DMS53 (cell line): Measurements from ENCODE around the gene CD58.
A peak's percentile ranks its signal among the peaks of the same experiment; 100 is the strongest.
"Not testable (repeated sequence)": the region's sequence is repeated elsewhere in the genome, so short reads cannot be mapped to it uniquely, and the experiment has no call there.

Source experiments
- DNase-seq: peaks from one replicate; lab custom pipeline; 2025; lab: John Stamatoyannopoulos, UW

Gene CD58

GRCh38 chr1:116569776-116570357, 959 bp downstream of the CD58 start:
- DNase-seq: no peak

GRCh38 chr1:116569381-116569670, 1.5 kb downstream of the CD58 start:
- DNase-seq: no peak

- DNase-seq: no peak
Observed at GRCh38 chr1:116568662-116569380, 2.0 kb downstream of the CD58 start.

DNA sequence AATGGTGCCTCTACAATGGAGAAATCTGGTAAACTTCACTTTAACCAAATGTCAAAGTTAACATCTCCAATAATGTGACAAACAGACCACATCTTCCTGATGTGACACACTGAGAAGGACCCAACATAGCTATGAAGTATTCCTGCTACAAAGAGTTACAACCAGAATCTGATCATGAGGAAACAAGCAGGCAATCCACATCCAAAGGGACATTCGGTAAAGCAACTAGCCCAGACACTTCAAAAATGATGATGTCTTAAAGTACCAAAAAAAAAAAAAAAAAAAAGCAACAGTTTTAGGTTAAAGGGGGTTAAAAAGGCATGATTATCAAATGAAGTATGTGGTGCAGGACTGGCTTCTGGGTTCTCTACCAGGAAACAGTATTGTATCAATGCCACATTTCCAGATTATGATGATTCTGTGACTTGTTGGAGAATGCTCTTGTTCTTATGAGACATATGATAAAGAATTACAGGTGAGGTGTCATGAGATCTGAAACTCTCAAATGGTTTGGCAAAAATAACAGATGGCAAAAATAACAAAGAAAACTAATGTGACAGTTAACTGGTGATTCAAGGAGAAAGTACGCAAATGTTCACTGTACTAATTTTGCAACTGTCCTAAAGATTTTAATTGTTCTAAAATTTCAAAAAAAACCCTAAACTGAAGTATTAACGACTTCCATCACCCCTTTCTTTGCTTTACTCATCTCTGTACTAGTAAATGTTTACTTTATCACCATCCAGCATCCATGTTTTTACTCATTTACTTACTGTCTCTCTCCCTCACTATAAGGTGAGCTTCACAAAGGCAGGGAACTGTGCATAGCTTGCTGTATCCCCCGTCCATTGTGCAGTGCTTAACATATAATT, 2.8 kb downstream of the CD58 start:
- no peak for DNase-seq

GRCh38 chr1:116565222-116565621, 5.6 kb downstream of the CD58 start:
- DNase-seq: no peak

DNA sequence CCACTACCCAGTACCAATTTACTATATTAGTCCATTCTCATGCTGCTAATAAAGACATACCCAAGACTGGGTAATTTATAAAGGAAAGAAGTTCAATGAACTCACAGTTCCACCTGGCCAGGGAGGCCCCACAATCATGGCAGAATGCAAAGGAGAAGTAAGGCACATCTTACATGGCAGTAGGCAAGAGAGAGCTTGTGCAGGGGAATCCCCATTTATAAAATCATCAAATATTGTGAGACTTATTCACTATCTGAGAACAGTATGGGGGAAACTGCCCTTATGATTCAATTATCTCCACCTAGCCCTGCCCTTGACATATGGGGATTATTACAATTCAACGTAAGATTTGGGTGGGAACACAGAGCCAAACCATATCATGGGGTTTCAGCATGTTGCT, 6.4 kb downstream of the CD58 start:
- no peak for DNase-seq

DNA sequence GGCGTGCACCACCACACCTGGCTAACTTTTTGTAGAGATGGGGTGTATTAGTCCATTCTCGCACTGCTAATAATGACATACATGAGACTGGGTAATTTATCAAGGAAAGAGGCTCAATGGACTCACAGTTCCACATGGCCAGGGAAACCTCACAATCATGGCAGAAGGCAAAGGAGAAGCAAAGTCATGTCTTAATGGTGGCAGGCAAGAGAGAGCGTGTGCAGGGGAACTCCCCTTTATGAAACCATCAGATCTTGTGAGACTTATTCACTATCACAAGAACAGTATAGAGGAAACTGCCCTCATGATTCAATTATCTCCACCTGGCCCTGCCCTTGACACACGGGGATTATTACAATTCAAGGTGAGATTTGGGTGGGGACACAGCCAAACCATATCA, 8.4 kb downstream of the CD58 start:
- DNase-seq: not testable (repeated sequence)

DNA sequence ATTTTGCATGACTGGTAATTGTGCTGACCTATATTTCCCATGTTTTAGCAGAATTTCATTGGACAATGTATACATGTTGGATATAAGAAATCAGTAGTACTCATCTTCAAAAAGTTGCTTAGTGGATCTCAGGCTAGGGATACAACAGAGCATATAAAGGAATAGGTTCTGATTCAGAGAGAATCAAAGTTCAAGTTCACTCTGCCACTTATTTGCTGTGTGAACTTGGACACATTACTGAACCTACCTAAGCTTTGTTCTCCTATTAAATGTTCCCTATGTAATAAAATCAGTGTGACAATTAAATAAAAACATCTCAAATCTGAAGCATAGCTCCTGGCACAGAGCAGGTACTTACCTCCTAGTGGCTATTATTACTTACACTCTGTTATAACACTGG, 9.3 kb downstream of the CD58 start:
- no peak for DNase-seq

- no peak for DNase-seq
Observed at GRCh38 chr1:116560704-116561490, 9.9 kb downstream of the CD58 start.

DNA sequence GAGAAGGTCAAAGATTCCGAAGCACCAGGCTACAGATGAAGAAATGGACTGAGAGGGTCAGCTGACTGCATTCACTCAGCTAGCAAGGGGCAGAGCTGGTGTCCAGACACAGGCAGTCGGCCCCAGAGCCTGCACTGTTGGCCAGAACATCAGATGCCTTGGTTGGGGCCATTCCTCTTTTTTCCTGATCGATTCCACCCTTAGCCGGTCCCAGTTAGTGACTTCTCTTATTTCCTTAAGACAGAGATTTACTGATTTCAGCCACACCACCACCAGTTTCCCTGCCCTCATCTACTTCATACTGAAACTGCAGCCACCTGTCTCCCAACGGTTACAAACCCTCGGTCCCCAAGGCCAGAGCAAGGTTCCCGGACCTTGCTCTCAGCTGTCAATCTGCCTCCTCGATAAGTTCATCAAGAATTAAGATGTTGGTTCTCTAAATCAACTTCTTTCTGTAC, 11.5 kb downstream of the CD58 start:
- no peak for DNase-seq

DNA sequence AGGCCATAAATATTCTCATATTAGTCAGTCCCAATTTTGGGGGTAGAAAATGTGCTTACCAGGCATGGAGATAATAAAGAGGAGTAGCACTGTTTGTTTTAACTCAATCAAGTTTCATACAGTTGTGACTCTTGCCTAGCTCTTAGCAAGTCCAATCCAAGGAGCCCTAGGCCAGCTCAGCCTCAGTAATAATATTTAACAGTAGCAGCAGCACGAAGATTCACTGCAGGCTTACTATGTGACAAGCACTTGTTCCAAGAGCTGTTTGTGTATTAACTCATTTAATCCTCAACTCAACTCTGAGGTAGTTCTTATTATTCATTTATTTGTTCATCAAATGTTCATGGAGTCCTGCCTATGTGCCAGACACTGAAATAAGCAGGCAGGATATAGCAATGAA, 12.3 kb downstream of the CD58 start:
- no peak for DNase-seq

- no peak for DNase-seq
Observed at GRCh38 chr1:116558140-116558549, 12.7 kb downstream of the CD58 start.

DNA sequence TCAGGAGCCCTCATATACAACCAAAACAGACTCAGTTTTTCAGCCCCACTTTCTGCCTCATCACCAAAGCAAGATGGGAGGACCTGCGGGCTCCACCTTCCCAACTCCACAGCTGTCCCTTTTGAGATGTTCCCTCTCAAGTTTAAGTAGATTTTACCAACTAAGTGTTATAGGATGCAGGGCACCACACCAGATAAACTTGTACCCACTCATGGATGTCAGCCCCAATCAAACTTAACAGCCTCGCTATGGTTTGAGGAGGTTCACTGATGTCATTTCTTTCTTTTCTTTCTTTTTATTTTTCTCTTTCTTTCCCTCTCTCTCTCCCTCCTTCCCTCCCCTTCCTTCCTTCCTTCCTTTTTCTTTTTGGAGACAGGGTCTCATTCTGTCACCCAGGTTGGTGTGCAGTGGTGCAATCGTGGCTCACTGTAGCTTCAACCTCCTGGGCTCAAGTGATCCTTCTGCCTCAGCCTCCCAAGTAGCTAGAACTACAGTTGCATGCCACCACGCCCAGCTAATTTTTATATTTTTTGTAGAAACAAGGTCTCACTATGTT, 13.4 kb downstream of the CD58 start:
- DNase-seq: no peak

DNA sequence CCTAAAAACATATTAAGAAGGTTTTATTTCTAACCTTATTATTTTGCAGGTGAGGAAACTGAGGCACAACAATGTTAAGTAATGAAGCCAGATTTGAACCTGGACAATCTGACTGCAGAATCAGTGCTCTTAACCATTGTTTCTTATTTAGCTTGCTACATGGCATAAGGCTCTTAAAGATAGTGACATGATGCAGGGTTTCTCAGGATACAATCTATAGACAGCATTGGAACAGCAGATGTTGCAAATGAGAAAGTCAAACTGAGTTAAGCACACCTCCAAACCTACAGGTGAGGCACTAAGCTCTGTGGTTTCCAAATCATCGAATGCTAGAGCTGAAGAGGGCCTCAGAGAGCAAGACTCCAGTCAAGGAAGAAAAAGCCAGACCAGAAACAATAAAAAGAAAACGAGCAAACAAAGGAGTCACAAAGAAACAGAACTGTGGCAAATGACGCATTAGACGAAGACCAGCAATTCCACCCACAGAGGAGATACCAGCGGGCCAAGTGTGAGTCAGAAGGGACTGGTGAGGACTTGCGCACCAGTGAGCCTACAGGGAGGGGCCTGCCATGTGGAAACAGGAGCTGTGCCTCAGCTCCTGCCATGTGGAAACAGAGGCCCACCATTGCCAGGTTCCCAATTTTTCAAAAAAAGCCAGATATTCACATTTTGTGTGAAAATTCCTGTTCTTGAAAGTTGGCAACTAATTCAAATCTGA, 14.4 kb downstream of the CD58 start:
- no peak for DNase-seq

DNA sequence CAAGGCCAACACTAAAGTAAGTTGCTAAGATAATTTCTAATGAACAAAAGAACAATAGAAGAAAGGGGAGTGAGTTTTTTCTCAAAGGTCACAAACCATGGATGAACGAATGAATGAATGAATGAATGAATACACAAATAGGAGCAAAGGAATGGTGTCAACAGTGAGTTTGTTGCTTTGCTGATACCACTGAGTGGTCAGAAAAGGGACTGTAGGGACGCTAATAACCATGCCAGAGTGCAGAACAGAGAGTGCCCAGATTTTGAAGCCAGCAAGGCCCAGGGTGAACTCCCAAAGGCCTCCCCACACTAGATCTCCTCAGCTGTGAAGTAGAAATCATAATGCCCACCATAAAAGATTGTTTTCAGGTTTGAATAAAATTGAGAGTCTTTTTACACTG, 15.9 kb downstream of the CD58 start:
- DNase-seq: no peak

GRCh38 chr1:116553386-116554115, 17.3 kb downstream of the CD58 start:
- DNase-seq: peak; percentile 3

DNA sequence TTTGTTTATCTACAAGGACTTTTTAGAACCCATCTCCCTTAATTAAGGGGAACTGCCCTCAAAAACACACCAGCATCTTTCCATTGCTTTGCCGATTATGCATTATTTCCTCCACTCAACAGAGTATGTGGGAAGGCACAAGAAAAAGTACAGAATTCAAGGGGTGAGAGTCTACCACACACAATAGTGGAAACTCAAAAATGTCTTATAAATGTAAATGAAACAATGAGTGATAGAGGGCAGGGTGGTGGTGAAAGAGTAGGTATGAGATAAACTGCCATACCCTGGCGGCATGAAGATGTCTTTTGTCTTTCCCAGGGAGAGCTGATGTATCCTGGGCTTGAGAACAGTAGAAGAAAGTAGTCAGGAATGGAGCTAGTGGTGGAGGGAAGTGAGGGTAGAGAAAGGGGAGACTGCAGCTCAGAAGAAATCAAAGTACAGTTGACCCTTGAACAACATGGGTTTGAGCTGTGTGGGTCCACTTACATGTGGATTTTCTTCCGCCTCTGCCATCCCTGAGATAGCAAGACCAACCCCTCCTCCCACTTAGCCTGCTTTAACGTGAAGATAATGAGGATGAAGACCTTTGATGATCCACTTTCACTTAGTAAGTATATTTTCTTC, 24.4 kb downstream of the CD58 start:
- no peak for DNase-seq

DNA sequence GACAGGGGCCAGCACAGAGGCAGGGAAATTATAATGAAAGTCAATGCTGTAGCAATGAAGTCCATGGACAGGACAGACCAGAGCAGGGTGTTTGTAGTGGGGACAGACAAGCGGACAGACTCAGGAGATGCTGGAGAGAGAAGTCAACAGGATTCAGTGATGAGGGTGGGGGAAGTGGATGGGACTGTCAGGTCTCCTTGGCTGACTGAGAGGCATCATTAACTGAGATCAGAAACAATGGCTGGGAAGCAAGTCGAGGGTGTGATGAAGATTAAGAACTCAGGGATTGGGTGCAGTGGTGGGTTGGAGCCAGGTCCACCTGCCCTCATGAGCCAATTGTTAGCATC, 25.5 kb downstream of the CD58 start:
- no peak for DNase-seq

- DNase-seq: no peak
Observed at GRCh38 chr1:116544588-116545358, 26.1 kb downstream of the CD58 start.

- DNase-seq: no peak
Observed at GRCh38 chr1:116540088-116540487, 30.7 kb downstream of the CD58 start.
